HL-60 (cell line): ENCODE results near the gene OTOF.

Source experiments
- CTCF ChIP-seq: IDR thresholded peaks from one replicate; pipeline ENCODE4 v1.5.1; 2011; ENCODE audit warnings: low read length, control low read depth, inconsistent platforms; ENCODE audit not compliant: insufficient read depth
- GABPA ChIP-seq: IDR thresholded peaks from 2 replicates; pipeline ENCODE4 v1.6.1; 2012; ENCODE audit warnings: low read depth
- POLR2AphosphoS5 ChIP-seq: IDR thresholded peaks from 2 replicates; pipeline ENCODE4 v1.6.1; 2012; ENCODE audit warnings: low read depth
- REST ChIP-seq: IDR thresholded peaks from 2 replicates; pipeline ENCODE4 v1.6.1; 2012; ENCODE audit warnings: low read depth; ENCODE audit not compliant: insufficient replicate concordance
- SPI1 ChIP-seq: IDR thresholded peaks from 2 replicates; pipeline ENCODE4 v1.6.1; 2012; ENCODE audit warnings: low read depth, mild to moderate bottlenecking, borderline replicate concordance

- TF ChIP-seq CTCF = no peak
- no peak for TF ChIP-seq GABPA
- TF ChIP-seq POLR2AphosphoS5 = no peak
- no peak for TF ChIP-seq REST
- TF ChIP-seq SPI1 = no peak
Measured at GRCh38 chr2:26471766-26472706, 5.9 kb downstream of the OTOF start.
